ENCODE data around the gene ARL6IP1.
"Not testable (repeated sequence)": the region's sequence is repeated elsewhere in the genome, so short reads cannot be mapped to it uniquely, and the experiment has no call there.

- not testable (repeated sequence) for TF ChIP-seq POLR2A, CTCF (IDR thresholded peaks at IDR 0.05)
These were observed 43.2 kb downstream of the ARL6IP1 start for GRCh38 chr16:18757960-18758660.

All from lower leg skin (tissue), 3 donors.